Fibroblast of gingiva (primary cell): ENCODE data around the gene ATXN1.
A peak's percentile ranks its signal among the peaks of the same experiment; 100 is the strongest.

Experiments used
- DNase-seq: peaks from one replicate; pipeline ENCODE4 v3.0.0-alpha.2; 2011; ENCODE audit warnings: low read depth

The ATXN1 gene

DNA sequence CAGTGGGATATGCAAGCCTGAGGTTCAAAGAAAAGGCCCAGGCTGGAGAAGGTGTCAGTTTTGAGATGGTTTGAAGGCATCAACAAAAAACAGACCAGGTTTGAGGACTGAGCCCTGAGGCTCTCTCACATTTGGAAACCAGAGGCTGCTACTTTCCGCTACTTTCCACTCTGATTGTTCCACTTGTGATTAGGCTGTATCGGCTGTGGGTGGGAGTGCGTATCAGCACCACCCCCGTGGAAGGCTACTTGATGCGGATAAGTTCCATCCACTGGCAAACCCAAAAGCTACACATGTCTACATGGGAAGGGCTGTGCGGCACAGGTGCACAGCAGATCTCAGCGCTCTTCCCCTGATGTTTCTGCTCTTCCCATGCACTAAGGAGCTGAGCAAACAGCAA lies 324.2 kb downstream of the ATXN1 start:
- no peak for DNase-seq

DNA sequence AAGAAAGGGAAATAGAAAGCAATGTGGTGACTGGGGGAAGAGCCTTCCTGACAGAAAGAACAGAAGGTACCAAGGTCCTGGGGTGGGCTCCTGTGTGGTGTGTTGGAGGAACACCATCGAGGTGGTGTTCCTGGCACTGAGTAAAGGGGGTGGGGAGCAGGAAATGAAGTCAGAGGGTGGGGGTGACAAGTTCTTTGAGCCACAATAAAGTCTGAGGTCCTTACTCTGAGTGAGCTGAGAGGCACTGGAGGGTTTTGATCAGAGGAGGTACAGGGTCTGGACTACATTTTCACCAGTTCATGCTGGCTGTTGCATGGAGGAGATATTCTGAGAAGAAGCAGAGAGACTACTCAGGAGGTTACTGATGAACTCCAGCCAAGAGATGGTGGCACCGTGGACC lies 324.7 kb downstream of the ATXN1 start:
- DNase-seq = no peak

DNA sequence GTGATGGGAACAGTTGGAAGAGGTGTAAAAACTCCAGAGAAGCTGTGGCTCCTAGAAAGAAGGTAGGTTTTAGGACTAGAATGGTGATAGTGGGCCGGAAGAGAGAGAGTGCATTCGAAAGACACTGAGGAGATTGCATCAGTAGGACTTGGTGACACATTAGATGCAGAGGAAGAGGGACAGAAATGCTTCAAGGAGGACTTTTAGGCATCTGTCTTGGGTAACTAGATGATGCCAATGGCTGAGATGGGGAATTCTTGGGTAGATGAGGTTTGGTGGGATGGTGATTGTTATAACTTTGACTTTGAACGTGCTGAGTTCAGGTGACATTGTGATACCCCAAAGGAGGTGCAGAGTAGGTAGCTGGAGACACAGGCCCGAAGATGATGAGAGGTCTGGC lies 326.4 kb downstream of the ATXN1 start:
- no peak for DNase-seq

DNA sequence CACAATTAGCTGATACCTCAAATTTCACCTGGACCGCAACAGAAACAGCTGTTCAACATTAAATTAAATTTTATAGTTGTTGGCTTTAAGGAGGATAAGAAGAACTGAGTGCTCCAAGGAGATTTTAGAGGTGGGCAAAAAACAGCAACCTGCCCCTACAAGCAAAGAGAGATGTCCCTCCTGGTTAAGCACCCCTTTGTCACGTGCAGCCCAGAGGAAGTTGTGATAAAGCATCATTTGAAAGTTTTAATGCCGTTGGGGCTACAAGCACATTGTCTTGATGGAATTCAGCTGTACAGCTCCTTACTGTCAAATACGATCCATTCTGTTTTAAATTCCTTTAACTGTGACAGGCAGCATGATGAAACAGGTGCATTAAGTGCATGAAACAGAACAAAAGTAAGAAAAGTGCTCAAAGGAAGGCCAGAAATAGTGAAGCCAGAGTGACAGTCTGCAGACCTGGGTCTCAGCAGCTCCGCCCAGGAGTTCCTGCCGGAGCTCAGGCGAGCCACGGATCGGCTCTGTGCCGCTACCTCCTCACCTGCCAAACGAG lies 327.8 kb downstream of the ATXN1 start:
- no peak for DNase-seq

DNA sequence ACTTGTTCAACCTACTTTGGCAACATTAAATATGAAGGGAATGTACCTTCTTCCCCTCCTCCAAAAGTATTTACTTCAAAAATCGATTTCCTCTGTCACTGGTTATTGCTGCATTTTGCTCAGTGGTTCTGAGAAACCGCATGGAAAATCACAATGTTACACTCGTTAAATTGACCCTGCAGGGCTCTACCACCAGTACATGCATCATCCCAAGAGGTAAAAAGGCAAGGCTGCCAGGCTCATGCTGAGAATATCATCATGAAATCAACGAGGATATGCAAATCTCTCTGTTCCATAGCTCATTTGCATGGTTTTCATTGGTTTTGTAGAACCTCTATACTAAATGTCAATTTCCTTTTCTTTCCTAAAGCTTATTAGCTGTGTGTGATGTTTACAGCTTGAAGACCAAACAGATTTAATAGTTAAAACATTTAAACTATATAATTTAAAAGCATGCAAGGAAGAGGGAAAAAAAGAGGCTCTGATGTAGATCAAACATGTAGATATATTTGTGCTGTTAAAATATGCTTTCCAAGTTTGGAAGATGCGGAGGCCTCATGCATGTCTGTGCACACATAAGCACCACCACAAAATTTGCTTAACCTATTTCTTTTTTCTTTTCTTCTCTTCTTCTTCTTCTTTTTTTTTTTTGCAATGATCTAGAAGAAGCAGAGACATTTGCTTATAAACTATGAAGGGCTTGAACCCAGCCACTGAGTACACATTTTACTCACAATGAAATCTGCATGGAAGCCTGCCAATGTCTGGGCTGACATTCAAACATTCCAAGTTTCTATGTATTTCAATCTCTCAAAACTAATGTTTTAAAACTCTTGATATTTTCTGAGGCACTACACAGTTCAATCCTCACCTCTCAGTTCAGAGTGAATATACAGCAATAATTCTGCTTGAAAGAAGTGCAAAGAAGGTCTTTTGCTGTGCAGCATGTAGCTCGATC lies 328.9 kb downstream of the ATXN1 start:
- peak; percentile 72 for DNase-seq

DNA sequence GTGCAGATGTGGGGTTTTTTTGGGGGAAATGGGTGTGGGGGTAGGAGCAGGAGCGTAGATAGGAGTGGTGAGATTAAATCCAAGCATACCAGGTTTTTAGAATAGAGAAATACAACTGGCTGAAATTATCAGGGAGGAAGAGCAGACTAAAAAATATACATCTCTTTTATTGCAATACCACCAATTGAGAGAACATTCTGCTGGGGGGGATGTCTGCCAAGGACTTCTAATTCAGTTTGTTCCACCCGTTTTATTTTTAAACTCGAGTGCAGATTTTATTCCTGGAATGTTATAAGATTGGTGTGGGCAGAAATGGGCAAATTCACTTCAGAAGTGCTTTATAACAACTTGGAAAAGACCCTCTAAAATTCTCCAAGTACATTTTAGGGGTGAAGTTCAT lies 330.2 kb downstream of the ATXN1 start:
- no peak for DNase-seq

DNA sequence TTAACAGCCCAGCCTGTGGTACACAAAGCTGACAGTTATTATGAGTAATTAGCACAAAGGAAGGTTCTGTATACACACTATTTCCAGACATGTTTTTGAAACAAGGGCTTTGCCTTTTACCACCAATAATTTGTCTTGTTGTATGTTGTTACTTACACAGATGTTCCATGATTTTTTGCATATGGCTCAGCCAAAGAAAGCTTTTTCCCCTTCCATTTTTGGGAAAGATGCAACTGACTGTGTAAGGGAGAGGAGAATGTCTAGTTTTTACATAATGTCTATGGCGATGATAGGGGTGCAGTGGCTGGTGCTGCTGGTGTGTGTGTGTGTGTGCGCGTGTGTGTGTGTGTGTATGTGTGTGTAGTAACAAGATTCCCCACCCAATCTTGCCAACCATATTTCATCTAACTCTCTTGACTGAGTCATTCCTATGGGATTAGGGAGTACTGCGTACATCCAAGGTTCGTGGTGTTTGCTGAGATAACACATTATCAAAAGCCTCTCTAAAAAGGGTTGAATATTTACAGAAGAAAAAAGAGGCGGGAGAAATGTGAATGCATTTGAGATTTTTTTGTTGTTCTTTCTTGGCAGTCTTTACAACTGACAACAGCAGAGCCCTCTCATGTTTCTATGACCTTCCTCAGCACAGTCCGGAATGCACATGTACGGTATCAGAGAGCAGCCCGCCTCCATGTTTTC lies 330.7 kb downstream of the ATXN1 start:
- DNase-seq = no peak

DNA sequence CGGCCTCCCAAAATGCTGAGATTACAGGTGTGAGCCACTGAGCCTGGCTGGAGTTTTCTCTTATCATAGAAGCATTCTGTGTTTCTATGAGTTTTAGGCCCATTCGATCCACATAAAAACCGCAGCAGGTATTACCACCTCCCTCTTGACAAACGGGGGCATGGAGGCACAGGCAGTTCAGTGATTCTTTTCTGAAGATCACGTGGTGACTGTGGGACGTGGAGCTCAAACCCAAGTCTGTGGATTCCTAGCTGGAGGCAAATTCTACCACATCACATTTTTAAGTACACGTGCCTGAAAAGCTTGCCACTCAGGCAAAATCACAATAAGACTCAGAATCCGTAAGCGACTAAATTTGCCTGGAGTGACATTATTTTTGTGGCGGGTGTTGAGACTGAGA lies 331.6 kb downstream of the ATXN1 start:
- no peak for DNase-seq

DNA sequence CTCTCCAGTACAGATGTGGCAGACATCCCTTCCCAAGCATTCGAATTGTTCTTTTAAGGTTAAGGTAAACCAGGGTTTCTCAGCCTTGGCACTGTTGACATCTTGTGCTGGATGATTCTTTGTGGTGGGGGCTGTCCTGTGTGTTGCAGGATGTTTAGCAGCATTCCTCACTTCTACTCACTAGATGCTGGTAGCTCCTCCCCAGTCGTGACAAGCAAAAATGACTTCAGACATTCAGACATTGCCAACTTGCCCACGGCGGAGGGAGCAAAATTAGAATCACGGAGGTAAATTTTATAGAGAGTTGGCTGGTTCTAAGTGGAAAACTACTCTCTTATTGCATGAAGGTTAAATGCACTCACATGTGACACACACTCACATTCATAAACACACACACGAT lies 334.1 kb downstream of the ATXN1 start:
- DNase-seq = no peak

DNA sequence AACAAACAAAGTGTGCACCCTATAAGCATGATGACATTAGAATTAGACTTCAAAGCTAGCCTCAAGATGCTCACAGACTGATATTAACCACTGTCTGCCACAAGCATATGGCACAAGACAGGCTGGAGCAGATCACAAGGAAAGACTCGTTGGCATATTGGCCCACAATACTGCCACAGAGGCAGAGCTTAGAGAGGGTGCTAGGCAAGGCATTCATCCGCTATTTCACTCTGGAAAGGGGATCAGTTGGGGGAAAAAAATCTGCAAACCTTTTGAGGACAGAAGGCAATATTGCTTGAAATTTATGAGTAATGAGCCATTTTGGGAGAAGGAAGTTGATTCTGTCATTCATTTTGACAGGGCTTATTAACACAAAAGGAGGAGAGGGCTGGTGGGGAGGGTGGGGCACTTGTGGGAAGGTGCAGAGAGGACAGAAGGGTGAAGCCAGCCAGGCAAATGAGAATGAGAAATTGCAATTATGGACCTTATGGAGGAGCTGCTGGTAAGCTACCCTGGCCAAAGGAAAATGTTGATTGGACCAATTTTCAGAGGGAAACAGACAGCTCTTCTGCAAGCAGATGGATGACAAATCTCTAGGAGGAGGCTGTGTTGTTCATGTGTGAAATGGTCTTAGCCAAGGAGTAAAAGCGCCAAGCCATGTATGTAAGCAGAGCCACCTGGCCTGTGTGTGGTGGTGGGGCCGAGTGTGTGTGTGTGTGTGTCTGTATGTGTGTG lies 335.2 kb downstream of the ATXN1 start:
- DNase-seq = no peak

DNA sequence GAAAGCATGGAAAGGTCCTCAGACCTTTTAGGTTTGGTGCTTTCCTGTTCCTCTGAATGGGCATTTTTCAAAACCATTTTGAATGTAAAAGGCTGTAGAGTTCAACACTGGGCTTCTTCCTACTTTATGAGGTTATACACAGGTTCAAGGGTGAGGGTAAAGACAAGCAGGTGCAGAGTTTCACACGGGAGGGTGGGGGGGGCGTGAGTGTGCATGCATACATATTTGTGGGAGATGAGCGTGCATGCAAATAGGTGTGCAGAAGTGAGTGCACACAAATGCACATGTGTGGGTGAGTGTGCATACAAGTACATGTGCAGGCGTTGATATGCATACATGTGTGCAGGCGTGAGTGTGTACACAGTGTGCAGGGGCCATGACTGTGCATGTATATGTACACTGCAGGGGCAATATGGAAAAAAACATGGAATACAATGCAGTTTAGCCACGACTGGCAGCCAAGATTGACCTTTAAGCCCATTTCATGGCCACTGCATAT lies 339.7 kb downstream of the ATXN1 start:
- DNase-seq = no peak

DNA sequence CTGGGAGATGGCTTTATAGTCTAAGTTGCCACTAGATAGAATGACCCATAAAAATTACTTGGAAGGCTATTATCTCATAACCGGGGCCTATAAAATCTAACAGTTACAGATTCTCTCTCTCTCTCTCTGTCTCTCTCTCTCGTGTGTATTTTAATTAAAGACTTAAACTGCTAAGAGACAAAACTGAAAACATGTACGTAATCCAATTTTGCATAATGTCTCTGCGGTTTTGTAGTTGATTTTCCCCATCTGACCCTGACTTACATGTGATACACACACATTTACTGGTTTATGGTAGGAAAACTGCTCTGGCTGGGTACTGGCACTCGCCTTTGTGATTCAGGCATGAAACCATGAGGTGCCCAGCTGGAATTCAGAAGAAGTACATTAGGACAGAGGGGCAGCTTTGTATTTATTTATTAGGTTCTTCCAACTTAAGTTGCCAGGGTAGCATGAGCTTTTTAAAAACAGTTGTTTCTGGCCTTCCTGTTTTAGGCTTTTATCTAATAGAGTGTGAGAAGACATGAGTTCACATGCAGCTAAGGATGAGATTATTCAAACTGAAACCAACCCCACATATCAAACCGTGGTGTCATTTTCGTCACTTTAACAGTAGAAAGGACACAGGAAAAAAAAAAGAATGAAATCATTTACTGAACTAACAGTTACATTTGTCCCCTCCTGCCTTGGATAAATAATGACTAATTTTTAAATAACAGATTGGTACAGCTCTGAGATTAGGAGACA lies 340.4 kb downstream of the ATXN1 start:
- DNase-seq = peak; percentile 96

DNA sequence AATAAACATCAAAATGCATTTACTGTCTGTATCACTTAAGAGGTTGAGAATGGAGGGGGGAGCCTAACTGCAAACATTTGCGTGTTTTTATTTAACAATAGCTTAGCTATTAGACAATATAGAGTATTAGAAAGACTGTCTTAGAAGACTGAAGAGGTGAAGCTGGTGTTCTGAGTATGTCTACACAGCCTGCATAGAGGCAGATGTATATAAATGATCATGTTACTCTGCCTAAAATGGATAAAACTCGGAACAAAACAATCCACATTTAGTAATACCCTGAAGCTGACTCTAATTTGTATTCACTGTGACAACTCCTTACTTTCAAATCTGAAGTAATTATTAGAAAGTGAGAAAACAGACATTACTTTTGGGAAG lies 340.9 kb downstream of the ATXN1 start:
- DNase-seq = no peak

DNA sequence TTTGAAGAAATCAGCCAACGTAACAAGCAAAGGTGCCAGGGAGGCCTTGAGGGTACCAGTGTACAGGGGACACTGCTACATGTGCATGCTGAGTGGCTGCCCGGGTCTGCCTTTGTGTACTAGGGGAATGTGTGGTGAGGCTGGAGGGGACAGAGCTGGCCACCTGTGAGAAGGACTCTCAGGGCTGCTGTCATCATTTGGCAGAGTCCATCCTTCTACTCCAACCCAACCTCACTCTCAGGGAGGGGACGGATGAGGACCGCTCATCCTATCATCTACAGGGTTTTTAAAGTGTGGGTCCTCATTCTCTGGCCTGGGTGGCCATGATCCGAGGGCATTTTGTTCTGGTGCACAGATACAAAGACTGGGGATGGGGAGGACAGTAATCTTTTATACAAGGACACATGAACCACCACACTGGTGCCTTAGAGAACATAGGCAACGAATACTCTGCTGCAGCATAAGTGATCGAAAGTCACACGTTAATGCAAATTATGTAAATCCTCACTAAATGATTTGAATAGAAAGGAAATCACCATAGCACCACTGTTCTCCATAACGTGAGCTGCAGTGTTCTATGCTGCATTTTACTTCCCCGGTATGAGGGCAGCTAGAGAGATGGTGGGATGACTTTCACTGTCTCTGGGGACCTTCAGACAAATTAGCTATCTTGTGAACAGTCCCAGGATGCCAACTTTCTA lies 341.5 kb downstream of the ATXN1 start:
- no peak for DNase-seq

DNA sequence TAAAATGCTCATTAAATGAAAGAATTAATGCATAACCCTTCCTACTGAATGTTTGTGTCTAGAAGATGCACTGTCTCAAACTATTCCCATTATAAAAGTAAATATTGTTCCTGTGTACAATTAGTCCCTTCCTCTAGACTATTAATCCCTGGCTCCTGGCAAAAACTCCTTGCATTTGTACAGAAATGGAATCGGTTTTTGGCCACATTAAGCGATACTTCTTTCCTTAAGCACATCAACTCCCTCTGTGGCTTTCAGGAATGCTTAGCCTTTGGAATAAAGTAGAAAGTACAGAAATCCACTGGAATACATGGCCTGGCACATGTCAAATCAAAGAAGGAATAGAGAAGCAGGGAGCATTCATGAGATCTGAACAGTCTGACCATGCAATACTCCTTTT lies 343.1 kb downstream of the ATXN1 start:
- DNase-seq = no peak

DNA sequence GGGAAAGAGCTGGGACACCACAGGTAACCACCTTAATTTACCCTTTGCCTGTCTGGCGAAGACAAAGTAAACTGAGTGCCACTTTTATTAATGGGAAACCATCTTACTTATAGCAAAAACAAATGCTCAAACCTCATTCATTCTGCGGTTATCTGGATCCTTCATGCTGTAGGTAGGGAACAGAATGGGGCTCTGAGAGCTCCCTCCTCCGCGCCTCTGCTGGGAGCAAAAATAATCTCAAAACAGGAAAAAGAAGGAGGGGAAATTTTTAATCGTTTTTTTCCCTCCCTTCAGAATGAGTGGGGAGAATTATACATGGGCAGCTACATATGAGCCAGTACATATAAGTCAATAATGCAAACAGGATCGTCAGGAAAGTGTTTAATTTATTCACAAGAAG lies 345.6 kb downstream of the ATXN1 start:
- DNase-seq = no peak

DNA sequence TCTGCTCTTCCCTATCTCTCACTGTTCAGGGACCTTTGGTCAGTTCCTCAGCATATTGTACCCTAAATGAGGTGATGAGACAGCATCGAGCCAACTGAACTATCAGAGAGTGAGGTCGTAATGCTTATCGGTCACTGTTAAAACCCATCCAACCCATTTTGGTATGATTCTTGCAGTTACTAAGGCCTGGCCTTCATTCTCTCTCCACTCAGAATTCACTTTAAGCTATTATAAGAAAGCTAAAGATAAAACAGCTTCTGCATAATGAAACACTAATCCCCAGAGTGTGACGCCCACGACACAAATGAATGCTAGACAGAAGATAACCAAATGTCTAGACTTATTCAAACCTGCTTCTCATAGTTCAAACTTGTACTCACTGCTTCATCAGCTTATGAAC lies 347.1 kb downstream of the ATXN1 start:
- no peak for DNase-seq

DNA sequence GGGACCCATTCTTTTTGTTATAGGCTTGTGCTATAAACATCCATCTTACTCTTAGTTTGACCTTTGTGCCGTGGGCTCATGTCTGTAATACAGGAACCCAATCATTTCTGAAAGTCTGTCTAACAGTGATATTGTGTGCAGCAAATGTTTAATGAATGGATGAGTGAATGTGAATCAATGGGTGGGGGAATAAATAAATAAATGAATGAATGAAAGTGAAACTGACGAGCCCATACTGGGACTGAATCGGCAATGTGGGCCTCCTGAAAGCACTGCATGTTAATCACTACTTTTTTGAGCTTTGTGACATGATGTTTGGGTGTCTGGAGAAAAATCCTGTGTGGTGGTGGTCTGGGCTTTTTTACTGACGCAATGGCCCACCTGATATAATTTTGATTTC lies 347.9 kb downstream of the ATXN1 start:
- no peak for DNase-seq

DNA sequence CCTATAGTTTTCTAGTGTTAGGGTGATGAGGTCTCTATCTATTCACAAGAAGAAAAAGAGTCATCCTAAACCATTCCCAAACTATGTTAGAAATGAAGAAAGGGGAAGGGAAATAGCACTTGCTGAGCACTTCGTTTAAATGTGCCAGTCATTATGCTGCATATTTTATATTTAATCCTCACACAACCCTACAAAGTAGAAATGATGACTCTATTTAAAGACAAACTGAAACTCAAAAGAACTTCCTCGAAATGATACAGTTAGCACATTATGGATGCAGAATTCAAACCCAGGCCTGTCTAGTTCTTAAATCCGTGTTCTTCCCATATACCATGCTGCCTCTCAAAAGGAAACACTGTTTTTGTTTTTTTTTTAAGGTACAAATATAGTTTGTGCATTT lies 348.3 kb downstream of the ATXN1 start:
- no peak for DNase-seq

DNA sequence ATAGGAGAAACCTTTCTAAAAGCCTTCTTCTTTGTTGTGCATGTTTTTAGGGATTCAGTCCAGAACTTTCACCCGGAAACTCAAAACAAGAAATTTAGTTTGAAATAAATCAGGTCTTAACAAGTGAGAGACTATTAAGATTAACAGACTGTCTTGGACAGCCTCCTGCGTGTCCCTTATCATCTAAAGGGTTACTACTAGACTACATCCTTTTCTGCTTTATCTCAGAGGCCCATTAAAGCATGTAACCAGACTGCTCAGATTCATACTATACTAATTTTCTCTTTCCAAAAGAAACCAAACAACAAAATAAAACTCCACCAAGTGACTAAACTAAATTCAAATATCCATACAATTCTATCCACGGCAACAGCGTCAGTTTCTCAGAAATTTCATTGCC lies 349.1 kb downstream of the ATXN1 start:
- DNase-seq = no peak
